HG02870 (cell line): Measurements from ENCODE around the gene TTC28.
"Not testable (repeated sequence)": the region's sequence is repeated elsewhere in the genome, so short reads cannot be mapped to it uniquely, and the experiment has no call there.

ENCODE experiments used
- ATAC-seq: cut with Tn5 transposase; IDR thresholded peaks from one replicate; pipeline ENCODE4 v1.9.1; 2021; ENCODE audit warnings: mild to moderate bottlenecking, moderate library complexity; ENCODE audit not compliant: unreplicated experiment

Gene TTC28

GRCh38 chr22:28607795-28608194 is 71.8 kb downstream of the TTC28 start:
- ATAC-seq, result no peak

DNA sequence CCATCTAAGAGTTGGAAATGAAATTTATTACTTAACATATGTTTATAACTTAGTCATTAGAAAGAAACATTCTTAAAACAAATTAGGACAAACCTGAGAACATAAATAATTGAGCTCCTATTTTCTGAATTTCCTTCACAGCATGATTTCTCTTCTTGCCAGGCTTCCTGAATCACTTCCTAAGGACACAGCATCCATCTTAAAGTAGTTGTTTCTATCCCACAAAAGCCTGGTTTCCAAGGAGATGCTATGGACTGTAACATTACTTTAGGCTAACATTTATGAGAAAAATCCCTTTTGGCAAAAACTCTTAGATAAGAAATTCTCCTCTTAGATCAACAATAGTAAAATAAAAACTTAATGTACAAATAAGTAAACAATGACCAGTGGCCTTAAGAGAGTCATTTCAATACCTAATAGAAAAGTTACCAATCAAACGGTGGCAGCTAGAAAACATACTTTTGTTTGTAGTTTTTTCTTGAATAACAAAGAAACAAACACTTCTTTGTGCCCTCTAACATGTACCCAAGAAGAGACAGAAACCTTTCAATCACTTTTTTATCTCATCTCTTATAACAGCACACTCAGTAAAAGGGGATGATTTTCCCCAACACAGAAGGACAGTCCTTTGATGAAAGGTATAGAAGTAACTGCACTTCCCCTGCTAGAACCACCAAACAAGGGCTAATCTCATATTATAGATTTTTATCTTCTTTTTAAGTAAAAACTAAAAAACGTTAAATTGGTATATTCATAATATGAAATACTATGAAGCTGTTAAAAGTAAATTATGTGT is 74.5 kb downstream of the TTC28 start:
- no peak for ATAC-seq

- no peak for ATAC-seq
Measured at GRCh38 chr22:28601915-28602314, 77.7 kb downstream of the TTC28 start.

GRCh38 chr22:28600546-28601143 is 79.0 kb downstream of the TTC28 start:
- no peak for ATAC-seq

DNA sequence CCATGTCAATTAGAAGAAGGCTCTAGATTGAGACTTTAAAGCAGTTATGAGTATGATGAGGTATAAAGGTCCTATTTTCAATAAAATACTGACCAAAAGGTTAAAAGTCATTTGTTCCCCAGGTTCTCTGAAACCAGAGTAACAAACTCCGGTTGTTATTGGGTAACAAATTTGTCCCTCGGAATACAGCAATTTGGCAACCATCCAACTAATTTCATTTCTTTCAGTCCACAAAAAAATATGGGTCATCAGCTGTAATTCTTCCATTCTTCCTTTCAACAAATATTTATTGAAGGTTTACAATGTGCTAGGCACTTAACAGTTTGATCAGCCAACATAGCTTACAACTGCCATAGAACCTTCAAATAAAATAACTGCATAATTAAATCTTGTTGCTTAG is 79.9 kb downstream of the TTC28 start:
- no peak for ATAC-seq

DNA sequence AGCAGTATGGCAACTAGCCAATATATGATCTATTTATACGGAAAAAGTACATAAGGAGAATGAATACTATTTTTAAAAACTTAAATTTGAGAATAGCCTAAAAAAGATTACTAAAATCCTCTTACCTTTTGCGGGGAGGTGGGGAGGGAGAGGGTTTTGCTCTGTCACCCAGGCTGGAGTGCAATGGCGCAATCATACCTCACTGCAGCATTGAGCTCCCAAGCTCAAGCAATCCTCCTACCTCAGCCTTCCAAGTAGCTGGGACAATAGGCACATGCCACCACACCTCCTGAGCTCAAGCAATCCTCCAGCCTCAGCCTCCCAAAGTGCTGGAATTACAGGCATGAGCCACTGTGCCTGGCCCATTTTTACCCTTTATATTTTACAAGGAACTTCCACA is 82.0 kb downstream of the TTC28 start:
- no peak for ATAC-seq

DNA sequence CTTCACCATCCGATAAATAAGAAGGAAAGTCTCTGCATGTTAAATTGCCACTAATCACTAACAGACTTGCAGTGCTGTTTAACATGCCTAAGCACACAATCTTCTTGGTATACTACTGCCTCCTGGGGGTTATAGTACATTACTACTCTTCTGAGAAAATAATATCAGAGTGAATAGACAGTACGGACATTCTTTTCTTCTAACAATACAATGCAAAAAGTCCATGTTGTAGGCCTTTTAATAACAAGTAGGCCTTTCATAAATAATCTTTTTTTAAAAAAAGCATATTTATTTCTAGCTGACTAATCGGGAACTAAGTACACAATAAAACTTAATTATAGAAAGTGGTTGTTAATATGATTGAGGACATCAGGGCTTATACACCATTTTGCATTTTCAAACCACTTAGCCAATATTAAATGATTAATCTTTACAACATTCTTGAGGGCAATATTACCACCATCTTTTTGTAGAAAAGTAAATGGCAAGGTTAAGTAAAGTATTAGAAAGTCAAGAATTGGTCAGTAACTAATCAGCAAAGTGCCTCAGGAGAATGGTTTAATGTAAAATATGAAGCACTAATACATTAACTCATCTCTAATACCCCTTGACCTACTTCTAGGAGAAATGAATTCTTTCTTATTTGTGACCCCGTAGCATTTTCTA is 84.7 kb downstream of the TTC28 start:
- no peak for ATAC-seq

- ATAC-seq, result no peak
Measured at GRCh38 chr22:28594076-28594796, 85.4 kb downstream of the TTC28 start.

DNA sequence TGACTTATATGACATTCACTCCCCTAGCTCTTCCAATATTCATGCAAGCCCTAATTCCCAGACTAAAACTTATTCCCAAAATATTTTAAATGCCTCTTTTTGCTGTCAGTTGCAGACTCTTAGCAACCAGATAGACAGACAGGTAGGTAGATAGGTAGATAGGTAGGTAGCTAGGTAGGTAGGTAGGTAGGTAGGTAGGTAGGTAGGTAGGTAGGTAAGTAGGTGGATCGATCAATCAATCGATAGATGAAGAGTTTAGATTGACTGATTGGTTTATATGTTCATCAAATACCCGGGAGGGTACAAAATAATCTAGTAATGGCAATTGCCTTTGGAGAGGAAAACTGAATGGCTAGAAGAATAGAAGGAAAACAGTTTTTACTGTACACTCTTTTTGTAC is 86.3 kb downstream of the TTC28 start:
- no peak for ATAC-seq

- ATAC-seq, result no peak
Measured at GRCh38 chr22:28589102-28589750, 90.4 kb downstream of the TTC28 start.

GRCh38 chr22:28585324-28585723 is 94.3 kb downstream of the TTC28 start:
- no peak for ATAC-seq

DNA sequence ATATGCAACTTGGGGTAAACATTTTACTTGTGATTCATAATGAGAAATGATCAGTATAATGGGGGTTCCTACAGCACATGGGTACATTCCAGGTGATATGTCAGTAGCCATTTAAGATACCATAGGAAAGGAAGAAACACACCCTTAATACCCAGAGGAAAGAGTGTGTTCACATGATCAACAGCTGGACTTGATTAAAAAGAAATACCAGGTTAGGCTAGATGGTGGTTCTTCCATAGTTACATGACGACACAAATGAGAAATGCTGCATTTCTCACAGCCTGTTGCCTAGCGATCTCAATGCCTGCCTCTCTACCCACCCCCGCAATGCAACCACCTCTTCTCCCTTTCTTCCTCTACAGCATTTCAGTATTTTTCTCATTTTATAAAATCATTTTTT is 96.8 kb downstream of the TTC28 start:
- ATAC-seq, result no peak

GRCh38 chr22:28581016-28581415 is 98.6 kb downstream of the TTC28 start:
- ATAC-seq, result no peak

GRCh38 chr22:28576162-28576561 is 103.5 kb downstream of the TTC28 start:
- ATAC-seq, result no peak

GRCh38 chr22:28574159-28574788 is 105.4 kb downstream of the TTC28 start:
- no peak for ATAC-seq

GRCh38 chr22:28570696-28571373 is 108.8 kb downstream of the TTC28 start:
- no peak for ATAC-seq

DNA sequence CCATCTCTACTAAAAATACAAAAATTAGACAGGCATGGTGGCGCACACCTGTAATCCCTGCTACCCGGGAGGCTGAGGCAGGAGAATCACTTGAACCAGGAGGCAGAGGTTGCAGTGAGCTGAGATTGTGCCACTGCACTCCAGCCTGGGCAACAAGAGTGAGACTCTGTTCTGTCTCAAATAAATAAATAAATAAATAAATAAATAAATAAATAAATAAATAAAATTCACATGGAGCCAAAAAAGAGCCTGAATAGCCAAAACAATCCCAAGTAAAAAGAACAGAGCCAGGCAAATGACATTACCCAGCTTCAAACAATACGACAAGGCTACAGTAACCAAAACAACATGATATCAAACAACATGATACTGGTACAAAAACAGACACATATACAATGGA is 110.7 kb downstream of the TTC28 start:
- not testable (repeated sequence) for ATAC-seq

- ATAC-seq, result no peak
Measured at GRCh38 chr22:28568099-28568498, 111.5 kb downstream of the TTC28 start.

DNA sequence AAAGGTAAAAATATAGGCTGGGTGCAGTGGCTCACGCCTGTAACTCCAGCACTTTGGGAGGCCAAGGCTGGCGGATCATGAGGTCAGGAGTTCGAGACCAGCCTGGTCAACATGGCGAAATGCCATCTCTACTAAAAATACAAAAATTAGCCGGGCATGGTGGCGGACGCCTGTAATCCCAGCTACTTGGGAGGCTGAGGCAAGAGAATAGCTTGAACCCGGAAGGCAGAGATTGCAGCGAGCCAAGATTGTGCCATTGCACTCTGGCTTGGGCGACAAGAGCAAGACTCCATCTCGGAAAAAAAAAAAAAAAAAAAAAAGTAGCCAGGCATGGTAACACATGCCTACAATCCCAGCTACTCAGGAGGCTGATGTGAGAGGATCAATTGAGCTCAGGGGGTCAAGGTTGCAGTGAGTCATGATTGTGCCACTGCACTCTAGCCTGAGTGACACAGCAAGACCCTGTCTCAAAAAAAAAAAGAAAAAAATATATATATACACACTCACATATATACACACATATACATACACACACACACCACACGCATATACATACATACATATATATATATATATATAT is 112.6 kb downstream of the TTC28 start:
- ATAC-seq, result not testable (repeated sequence)

DNA sequence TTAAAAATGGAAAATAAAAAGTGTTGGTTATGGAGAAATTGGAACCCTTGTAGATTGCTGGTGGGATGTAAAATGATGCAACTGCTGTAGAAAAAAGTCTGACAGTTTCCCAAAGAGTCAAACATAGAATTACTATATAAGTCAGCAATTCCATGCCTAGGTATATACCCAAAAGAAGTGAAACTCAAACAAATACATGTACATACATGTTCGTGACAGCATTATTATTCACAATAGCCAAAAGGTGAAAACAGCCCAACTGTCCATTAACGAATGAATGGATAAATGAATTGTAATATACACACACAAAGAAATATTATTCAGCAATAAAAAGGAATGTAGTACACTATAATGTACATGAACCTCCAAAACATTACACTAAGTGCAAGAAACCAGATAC is 116.0 kb downstream of the TTC28 start:
- ATAC-seq, result no peak
